MM.1S (cell line): ENCODE measurements around the gene DLG3.

Experiments used
- DNase-seq: peaks from one replicate; pipeline ENCODE4 v3.0.0-alpha.2; 2015
- H2AFZ ChIP-seq: fragments of 300-600 bp; sonication (generic); 2 replicates; pipeline ENCODE4 v1.6.0; 2016; ENCODE audit warnings: antibody characterized with exemption, low read length
- H3F3A ChIP-seq: fragments of 300-600 bp; sonication (generic); 2 replicates; pipeline ENCODE4 v1.6.1; 2016; ENCODE audit warnings: mild to moderate bottlenecking, antibody characterized with exemption, low read length, moderate library complexity, mixed read lengths; ENCODE audit not compliant: insufficient read depth
- H3K27ac ChIP-seq: fragments of 300-600 bp; sonication (generic); 2 replicates; pipeline ENCODE4 v1.5.1; 2016; ENCODE audit warnings: mild to moderate bottlenecking, low read length
- H3K27me3 ChIP-seq: fragments of 300-600 bp; sonication (generic); replicated peaks from 2 replicates; pipeline ENCODE4 v1.6.0; 2016; ENCODE audit warnings: low read length; ENCODE audit not compliant: insufficient read depth
- H3K36me3 ChIP-seq: fragments of 300-600 bp; sonication (generic); replicated peaks from 2 replicates; pipeline ENCODE4 v1.6.1; 2016; ENCODE audit warnings: mild to moderate bottlenecking, low read length, mixed read lengths; ENCODE audit not compliant: insufficient read depth
- H3K4me1 ChIP-seq: fragments of 300-600 bp; sonication (generic); 2 replicates; pipeline ENCODE4 v1.6.1; 2016; ENCODE audit warnings: low read length, mixed read lengths
- H3K4me2 ChIP-seq: fragments of 300-600 bp; sonication (generic); 2 replicates; pipeline ENCODE4 v1.6.0; 2016; ENCODE audit warnings: low read depth, low read length
- H3K4me3 ChIP-seq: fragments of 300-600 bp; sonication (generic); 2 replicates; pipeline ENCODE4 v1.5.1; 2016; ENCODE audit warnings: low read length, mixed read lengths
- H3K79me2 ChIP-seq: fragments of 300-600 bp; sonication (generic); 2 replicates; pipeline ENCODE4 v1.6.1; 2016; ENCODE audit warnings: mixed run types, low read length, mixed read lengths
- H3K9ac ChIP-seq: fragments of 300-600 bp; sonication (generic); 2 replicates; pipeline ENCODE4 v1.6.1; 2016; ENCODE audit warnings: low read length, mixed read lengths
- H3K9me2 ChIP-seq: fragments of 300-600 bp; sonication (generic); replicated peaks from 2 replicates; pipeline ENCODE4 v1.6.1; 2016; ENCODE audit warnings: mild to moderate bottlenecking, low read length, mixed read lengths; ENCODE audit not compliant: insufficient read depth
- H3K9me3 ChIP-seq: fragments of 300-600 bp; sonication (generic); replicated peaks from 2 replicates; pipeline ENCODE4 v1.6.1; 2016; ENCODE audit warnings: mild to moderate bottlenecking, low read length, mixed read lengths; ENCODE audit not compliant: insufficient read depth
- H4K20me1 ChIP-seq: fragments of 300-600 bp; sonication (generic); 2 replicates; pipeline ENCODE4 v1.6.1; 2016; ENCODE audit warnings: mild to moderate bottlenecking, low read length, moderate library complexity, mixed read lengths; ENCODE audit not compliant: insufficient read depth
- EZH2 ChIP-seq: fragments of 300-600 bp; sonication (generic); optimal IDR thresholded peaks from 2 replicates; pipeline ENCODE3; 2017; ENCODE audit warnings: low read depth, mild to moderate bottlenecking, antibody characterized with exemption, low read length, mixed read lengths
- EZH2phosphoT487 ChIP-seq: fragments of 300-600 bp; sonication (generic); IDR thresholded peaks from 2 replicates; pipeline ENCODE4 v1.6.1; 2018; ENCODE audit warnings: antibody characterized with exemption, low read length
- TF ChIP-seq, protein P1 (sequence below): fragments of 300-600 bp; sonication (generic); IDR thresholded peaks from 2 replicates; pipeline ENCODE4 v1.5.1; 2016; ENCODE audit warnings: antibody characterized with exemption, low read length, mixed read lengths

DLG3 gene

GRCh38 chrX:70426286-70427278, 18.1 kb upstream of the DLG3 start:
- Histone ChIP-seq H4K20me1 (no peaks in the 10 kb centered on the region), H2AFZ (no peak overlapping the region), H3K4me1 (no peaks in the 10 kb centered on the region), H3F3A (no peaks in the 10 kb centered on the region), H3K9me3 (no peaks in the 10 kb centered on the region), H3K27me3 (no peaks in the 10 kb centered on the region), H3K9me2 (no peaks in the 10 kb centered on the region), H3K4me2 (no peak overlapping the region), H3K36me3 (no peaks in the 10 kb centered on the region), H3K4me3 (no peak overlapping the region), H3K9ac (no peak overlapping the region), H3K79me2 (no peaks in the 10 kb centered on the region), H3K27ac (no peak overlapping the region)
- TF ChIP-seq, protein P1, sequence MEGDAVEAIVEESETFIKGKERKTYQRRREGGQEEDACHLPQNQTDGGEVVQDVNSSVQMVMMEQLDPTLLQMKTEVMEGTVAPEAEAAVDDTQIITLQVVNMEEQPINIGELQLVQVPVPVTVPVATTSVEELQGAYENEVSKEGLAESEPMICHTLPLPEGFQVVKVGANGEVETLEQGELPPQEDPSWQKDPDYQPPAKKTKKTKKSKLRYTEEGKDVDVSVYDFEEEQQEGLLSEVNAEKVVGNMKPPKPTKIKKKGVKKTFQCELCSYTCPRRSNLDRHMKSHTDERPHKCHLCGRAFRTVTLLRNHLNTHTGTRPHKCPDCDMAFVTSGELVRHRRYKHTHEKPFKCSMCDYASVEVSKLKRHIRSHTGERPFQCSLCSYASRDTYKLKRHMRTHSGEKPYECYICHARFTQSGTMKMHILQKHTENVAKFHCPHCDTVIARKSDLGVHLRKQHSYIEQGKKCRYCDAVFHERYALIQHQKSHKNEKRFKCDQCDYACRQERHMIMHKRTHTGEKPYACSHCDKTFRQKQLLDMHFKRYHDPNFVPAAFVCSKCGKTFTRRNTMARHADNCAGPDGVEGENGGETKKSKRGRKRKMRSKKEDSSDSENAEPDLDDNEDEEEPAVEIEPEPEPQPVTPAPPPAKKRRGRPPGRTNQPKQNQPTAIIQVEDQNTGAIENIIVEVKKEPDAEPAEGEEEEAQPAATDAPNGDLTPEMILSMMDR: no peak
- TF ChIP-seq EZH2: no peak
- no peak for TF ChIP-seq EZH2phosphoT487
- no peak for DNase-seq

GRCh38 chrX:70427365-70427764, 17.3 kb upstream of the DLG3 start:
- no peak overlapping the region for H2AFZ ChIP-seq
- DNase-seq: no peak
- H3K4me1 ChIP-seq: no peaks in the 10 kb centered on the region
- H4K20me1 ChIP-seq: no peaks in the 10 kb centered on the region
- H3K9ac ChIP-seq: no peak overlapping the region
- H3K4me2 ChIP-seq: no peak overlapping the region
- H3K79me2 ChIP-seq: no peaks in the 10 kb centered on the region
- H3K9me3 ChIP-seq: no peaks in the 10 kb centered on the region
- no peaks in the 10 kb centered on the region for H3K9me2 ChIP-seq
- TF ChIP-seq, protein P1: no peak
- TF ChIP-seq EZH2 (no peak), EZH2phosphoT487 (no peak)
- H3K27ac ChIP-seq: no peak overlapping the region
- no peaks in the 10 kb centered on the region for H3K27me3 ChIP-seq
- no peak overlapping the region for H3K4me3 ChIP-seq
- no peaks in the 10 kb centered on the region for H3K36me3 ChIP-seq
- no peaks in the 10 kb centered on the region for H3F3A ChIP-seq

DNA sequence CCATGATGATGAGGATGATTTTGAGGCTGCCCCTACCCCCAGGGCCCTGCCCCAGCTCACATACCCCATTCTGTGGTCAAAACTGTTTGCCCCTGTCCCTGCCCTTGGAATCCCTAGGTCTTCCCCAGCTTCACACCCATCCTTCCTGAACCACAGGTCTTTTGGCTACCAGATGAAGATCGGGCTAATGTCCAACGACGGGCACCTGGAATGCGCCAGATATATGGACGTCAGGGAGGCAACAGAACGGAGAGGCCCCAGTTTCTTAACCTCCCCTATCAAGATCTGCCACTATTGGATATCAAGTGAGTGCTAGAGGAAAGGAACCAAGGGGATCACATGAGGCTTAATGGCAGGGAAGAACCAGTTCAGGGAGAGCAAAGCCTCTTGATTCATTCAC, 14.9 kb upstream of the DLG3 start:
- H3K36me3 ChIP-seq: no peaks in the 10 kb centered on the region
- DNase-seq: no peak
- H2AFZ ChIP-seq: no peak overlapping the region
- no peaks in the 10 kb centered on the region for H3K79me2 ChIP-seq
- no peak overlapping the region for H3K4me2 ChIP-seq
- no peaks in the 10 kb centered on the region for H3K4me1 ChIP-seq
- no peaks in the 10 kb centered on the region for H3K27me3 ChIP-seq
- H3F3A ChIP-seq: peaks cover 7% of the 10 kb centered on the region
- H3K9ac ChIP-seq: no peak overlapping the region
- no peaks in the 10 kb centered on the region for H4K20me1 ChIP-seq
- no peak for TF ChIP-seq EZH2
- no peak for TF ChIP-seq EZH2phosphoT487
- TF ChIP-seq, protein P1: no peak
- no peak overlapping the region for H3K27ac ChIP-seq
- no peak overlapping the region for H3K4me3 ChIP-seq
- no peaks in the 10 kb centered on the region for H3K9me2 ChIP-seq
- no peaks in the 10 kb centered on the region for H3K9me3 ChIP-seq
